Hematopoietic multipotent progenitor cell (in vitro differentiated cells): Measurements from ENCODE around the gene TRIO. TPM values are rescaled to one million over a fixed set of nuclear protein-coding genes. Genes with fewer than 3 reads are reported as not detected.
A peak's percentile ranks its signal among the peaks of the same experiment; 100 is the strongest.

Experiments used
- DNase-seq, 3 donors: peaks; one replicate each; pipeline ENCODE4 v3.0.0-alpha.2; 2011 to 2015; ENCODE audit warnings: low read depth in 2 of 3, low spot score in 2 of 3
- total RNA-seq: library from RNA; depleted of rRNA; stranded (reverse); fragments of >200 nt; gene quantifications from one replicate; pipeline ENCODE4 v1.2.3, GENCODE V29; 2012

Gene TRIO
- total RNA-seq, 1 donor: 69.2 TPM

DNA sequence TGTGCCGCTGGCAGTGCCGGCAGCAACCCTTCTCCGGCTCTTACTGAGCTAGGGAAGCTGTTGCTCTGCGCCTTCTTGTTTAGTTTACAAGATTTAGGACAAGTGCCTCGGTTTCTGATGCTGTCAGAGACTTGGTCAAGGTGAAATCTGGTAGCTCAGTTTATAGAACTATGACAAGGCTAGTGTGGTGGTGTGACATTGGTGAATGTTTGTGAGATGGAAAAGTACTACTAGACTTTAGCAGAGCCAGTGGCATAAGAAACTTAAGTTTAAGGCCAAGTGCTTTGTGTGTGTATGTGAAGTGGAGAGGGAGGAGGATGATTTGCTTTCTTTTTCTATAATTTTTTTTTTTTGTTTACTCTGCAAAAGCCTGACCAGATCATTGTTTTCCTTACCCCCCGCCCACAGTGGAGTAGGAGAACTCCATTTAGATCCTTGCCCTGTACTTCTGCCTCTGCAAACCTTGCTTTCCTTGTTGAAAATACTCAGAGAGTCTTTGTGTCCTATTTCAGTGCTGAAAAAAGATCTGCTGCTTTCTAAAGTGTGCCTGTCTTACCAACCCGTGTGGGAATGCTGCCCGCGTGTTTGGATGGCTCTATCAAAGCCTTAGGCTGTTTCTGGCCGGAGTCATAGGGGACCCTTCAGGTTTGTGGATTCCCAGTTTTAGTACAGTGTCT, 75.9 kb downstream of the TRIO start:
- no peak for DNase-seq

- no peak for DNase-seq
These were observed 76.8 kb downstream of the TRIO start for GRCh38 chr5:14219800-14220512.

DNA sequence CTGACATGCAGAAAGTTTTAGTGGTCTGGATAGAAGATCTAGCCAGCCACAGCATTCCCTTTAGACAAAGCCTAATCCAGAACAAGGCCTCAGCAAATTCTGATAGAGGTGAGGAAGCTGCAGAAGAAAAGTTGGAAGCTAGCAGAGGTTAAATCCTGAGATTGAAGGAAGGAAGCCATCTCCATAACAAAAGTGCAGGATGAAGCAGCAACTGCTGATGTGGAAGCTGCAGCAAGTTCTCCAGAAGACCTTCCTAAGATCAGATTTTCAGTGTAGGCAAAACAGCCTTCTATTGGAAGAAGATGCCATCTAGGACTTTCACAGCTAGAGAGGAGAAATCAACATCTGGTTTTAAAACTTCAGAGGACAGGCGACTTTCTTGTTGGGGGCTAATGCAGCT, 77.5 kb downstream of the TRIO start:
- DNase-seq: no peak

DNA sequence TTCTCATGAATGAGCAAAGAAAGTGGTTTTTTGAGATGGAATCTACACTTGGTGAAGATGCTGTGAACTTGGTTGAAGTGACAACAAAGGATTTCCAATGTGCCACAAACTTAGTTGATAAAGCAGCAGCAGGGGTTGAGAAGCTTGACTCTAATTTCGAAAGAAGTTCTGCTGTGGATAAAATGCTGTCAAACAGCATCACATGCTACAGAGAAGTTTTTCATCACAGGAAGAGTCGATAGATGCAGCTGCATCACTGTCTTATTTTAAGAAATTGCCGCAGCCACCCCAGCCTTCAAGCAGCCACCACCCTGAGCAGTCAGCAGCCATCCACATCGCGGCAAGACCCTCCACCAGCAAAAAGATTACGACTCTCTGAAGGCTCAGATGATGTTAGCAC, 78.6 kb downstream of the TRIO start:
- DNase-seq: no peak

DNA sequence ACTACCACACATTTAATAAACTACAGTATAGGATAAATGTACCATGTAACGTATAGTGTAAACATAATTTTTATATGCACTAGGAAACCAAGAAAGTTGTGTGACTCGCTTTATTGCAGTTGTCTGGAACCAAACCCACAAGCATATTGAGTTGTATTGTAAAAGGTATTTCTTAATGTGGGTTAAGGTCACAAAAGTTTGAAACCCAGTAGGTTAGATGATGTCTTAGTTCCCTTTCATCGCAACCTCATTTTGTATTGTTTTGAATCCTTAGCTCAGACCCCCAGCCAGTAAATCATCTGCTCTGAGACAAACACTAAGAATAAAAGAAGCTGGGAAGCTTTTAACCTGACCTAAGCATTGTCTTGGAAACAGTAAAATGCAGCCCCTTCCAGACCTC, 79.1 kb downstream of the TRIO start:
- no peak for DNase-seq

DNA sequence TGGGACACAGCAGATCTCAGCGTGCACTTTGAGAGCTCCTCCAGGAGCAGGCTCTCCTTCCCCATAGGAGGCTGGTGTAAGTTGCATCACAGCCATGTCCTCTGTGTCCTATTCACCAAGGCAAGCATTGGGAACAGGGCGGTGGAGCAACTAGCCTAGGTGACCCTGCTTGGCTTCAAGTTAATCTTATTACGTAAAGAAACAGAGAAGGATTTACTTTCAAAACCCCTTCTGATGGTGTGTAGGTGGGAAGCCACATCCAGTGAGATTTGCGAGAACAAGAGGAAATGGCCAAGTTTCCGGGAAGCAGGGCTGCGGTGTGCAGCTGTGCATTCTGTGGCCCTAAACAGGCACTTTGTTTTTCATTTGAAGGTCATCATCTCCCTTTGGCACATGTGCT, 80.2 kb downstream of the TRIO start:
- DNase-seq: no peak

DNA sequence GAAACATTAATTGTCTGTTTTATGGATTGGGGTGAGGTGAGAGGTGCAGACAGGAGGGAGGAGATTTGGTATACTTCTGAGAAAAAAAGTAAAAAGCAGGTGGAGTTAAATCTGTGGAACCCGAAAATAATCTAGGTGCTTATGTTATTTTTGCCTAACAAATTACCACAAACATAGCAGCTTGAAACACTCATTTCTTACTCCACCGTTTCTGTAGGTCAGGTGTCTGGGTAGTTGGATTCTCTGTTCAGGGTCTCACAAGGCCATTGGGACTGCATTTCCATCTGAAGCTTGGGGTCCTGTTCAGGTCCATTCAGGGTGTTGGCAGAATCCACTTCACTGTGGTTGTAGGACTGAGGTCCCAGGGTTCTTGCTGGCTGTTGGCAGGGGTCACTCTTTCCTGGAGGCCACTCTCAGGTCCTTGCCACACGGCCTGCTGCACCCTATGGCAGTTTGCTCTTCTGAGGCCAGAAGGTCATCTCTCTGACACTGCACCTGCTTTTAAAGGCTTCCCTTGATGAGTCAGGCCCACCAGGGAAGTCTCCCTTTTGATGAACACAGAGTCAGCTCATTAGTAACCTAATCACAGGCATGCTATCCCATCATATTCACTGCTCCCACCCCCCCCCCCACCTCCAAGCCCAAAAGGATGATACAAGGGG, 82.2 kb downstream of the TRIO start:
- DNase-seq: no peak

GRCh38 chr5:14226149-14226548, 83.0 kb downstream of the TRIO start:
- DNase-seq: no peak

- DNase-seq: no peak
These were observed 83.4 kb downstream of the TRIO start for GRCh38 chr5:14226554-14226953.

DNA sequence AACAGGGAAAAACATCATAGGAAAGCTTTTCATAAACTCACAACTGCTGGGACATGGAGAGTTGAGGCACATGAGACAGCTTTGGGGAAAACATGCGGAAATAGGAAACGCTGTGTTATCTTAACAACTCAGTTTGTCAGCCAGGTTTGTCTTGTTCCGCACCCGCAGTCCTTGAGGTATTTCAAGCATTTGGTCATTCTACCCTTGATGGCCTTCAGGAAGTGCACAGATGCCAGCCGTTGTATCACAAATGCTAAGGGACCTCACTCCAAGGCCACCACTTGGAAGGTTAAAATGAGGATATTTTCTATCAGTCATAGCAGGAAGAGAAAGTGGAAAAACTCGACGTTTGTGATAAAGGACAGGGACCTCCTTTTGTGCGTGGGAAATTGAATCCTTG, 83.8 kb downstream of the TRIO start:
- DNase-seq: no peak

GRCh38 chr5:14227513-14227912, 84.4 kb downstream of the TRIO start:
- DNase-seq: no peak

DNA sequence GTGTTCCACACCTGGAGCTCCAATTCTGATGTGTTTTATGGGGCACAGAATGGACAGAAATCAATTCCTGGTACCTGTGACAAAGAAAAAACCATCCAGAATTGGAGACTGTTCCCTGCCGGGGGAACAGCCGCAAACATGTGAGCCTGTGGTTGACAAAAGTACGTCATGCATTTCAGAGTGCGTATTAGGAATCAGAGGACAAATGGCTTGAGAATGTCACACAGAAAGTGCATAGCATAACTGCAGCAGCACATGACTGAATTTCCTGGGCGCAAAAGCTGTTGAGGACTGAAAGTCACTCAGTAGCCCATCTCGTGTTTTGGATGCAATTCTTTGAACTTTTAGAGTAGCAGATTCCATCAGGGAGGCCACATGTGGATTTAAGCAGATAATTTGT, 85.1 kb downstream of the TRIO start:
- no peak for DNase-seq

- DNase-seq: no peak
These were observed 86.0 kb downstream of the TRIO start for GRCh38 chr5:14229181-14229580.

DNA sequence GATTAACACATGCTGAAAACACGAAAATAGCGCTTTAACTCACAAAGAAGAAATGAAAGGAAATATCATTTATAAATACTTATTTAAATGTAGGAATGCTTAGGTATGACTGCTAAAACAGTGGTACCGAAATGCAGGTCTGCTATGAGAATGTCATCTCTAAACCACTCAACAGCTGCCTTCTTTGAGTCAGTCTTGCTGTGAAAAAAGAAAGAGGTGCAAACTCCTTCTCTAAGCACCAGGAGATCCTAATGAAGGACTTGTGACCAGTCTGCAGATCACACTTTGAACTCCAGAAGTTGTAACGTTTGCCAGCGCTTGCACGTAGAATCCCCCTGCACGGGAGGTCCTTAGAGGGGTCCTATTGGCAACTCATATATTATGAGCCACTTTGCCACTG, 86.6 kb downstream of the TRIO start:
- DNase-seq: no peak

GRCh38 chr5:14231156-14231555, 88.0 kb downstream of the TRIO start:
- no peak for DNase-seq

DNA sequence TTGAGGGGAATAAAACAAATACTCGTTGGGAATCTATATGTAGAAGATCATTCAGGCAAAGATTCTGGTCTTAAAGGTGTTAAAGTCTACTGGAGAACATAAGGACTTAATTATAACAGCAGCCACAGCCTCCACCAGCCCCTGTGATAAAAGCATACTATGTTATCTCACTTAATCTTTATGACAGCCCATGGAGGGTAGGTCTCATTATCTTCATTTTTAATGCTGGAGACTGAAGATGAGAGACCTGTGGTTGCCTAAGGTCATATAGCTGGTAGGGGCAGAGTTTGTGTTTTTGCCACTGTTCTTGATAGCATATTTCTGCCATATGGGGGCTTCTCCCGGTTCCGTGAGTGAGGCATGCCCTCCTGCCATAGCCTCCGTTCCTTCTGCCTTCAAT, 88.7 kb downstream of the TRIO start:
- DNase-seq: no peak

DNA sequence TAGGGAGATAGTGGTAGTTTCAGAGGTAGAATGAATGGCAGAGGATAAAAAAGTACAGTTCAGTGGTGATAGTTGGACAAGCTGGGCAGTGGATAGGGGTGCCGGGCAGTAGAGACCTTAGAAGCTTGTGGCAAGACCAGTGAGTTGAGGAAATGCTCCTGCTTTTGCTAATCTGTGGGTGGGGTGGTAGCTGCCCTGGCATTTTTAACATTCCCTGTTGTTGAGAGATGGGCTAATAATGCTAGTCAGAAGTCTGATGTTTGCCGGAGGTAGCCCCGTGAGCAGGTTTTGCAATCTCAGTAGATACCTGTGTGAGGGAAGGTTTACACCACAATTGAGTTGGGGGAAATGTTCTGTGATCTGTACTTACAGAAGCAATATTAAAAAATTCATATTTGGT, 91.1 kb downstream of the TRIO start:
- DNase-seq: no peak

GRCh38 chr5:14235872-14236271, 92.7 kb downstream of the TRIO start:
- no peak for DNase-seq

GRCh38 chr5:14236757-14237156, 93.6 kb downstream of the TRIO start:
- no peak for DNase-seq

- DNase-seq: peak in 1 of 3 donors; percentile 14
These were observed 94.4 kb downstream of the TRIO start for GRCh38 chr5:14237317-14238086.

DNA sequence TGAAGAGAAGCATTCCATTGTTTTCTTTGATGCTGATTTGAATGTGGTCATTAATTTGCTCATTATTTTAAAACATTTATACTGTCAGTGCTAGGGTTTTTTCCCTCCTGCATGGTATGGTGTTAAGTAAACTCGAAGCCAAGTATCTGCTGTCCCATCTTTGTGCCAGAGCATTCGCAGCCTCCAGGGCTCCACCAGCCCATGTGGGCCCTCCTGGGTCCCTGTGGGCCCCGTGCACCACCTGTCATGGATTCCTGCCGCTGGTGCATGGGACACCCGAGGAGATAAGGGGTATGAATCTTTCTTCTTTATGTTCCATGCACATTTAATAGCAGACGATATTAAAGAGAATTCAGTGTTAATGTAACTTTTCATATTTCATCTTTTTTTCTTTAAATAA, 95.1 kb downstream of the TRIO start:
- no peak for DNase-seq
